A673 (cell line): ENCODE measurements around the gene RAB44.

Source experiments
- EZH2 ChIP-seq: fragments of 200-600 bp; sonication (generic); IDR thresholded peaks from 2 replicates; pipeline ENCODE4 v1.6.1; 2017; ENCODE audit warnings: borderline replicate concordance, low read depth, mild to moderate bottlenecking, mixed read lengths, antibody characterized with exemption, low read length; ENCODE audit not compliant: poor library complexity, severe bottlenecking
- TF ChIP-seq, protein P1 (sequence below): fragments of 300-800, 200-600 bp; sonication (generic); conservative IDR thresholded peaks from 2 replicates; pipeline ENCODE4 v1.5.1; 2017; ENCODE audit warnings: low read depth, mild to moderate bottlenecking, antibody characterized with exemption, low read length, moderate library complexity, mixed read lengths

DNA sequence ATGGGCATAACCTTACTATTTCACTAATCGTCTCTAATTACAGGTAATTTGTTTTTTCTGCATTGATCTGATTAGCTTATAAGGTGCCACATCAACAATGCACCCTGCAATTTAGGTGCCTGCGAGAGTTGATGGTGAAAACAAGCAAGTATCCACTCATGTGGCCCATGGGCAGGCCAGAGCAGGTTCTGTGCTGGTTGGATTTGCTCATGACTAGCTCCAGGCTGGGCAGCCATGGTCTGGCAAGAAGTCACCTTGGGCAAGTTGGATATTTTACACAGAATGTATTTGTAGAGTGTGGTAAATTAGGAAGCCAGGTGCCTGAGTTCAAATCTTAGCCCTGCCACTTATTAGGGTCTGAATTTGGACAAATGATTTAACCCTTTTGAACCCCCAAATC is 25.3 kb downstream of the RAB44 start:
- TF ChIP-seq, protein P1, sequence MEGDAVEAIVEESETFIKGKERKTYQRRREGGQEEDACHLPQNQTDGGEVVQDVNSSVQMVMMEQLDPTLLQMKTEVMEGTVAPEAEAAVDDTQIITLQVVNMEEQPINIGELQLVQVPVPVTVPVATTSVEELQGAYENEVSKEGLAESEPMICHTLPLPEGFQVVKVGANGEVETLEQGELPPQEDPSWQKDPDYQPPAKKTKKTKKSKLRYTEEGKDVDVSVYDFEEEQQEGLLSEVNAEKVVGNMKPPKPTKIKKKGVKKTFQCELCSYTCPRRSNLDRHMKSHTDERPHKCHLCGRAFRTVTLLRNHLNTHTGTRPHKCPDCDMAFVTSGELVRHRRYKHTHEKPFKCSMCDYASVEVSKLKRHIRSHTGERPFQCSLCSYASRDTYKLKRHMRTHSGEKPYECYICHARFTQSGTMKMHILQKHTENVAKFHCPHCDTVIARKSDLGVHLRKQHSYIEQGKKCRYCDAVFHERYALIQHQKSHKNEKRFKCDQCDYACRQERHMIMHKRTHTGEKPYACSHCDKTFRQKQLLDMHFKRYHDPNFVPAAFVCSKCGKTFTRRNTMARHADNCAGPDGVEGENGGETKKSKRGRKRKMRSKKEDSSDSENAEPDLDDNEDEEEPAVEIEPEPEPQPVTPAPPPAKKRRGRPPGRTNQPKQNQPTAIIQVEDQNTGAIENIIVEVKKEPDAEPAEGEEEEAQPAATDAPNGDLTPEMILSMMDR, result no peak
- no peak for TF ChIP-seq EZH2
